DMS53 treated with DMSO at 0.1 percent for 48 hours (cell line): ENCODE results near the gene NDOR1.
"Not testable (repeated sequence)": the region's sequence is repeated elsewhere in the genome, so short reads cannot be mapped to it uniquely, and the experiment has no call there.

Source experiments
- DNase-seq: peaks from one replicate; lab custom pipeline; 2025; ENCODE audit not compliant: unreplicated experiment; lab: John Stamatoyannopoulos, UW

Gene NDOR1

GRCh38 chr9:137256362-137256761 is 50.9 kb downstream of the NDOR1 start:
- DNase-seq, result no peak

DNA sequence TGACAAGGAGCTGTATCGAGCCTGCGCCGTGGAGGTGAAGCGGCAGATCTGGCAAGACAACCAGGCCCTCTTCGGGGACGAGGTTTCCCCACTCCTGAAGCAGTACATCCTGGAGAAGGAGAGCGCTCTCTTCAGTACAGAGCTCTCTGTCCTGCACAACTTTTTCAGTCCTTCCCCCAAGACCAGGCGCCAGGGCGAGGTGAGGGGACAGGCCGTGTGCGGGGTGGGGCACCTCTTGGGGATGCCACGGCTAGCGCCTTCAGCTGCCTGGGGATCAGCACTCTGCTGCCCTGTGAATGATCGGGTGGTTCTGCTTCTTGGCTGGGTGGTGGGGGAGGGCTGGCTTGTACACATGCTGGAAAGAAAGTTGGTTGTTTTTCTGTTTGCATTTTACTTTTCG is 51.4 kb downstream of the NDOR1 start:
- DNase-seq, result no peak

DNA sequence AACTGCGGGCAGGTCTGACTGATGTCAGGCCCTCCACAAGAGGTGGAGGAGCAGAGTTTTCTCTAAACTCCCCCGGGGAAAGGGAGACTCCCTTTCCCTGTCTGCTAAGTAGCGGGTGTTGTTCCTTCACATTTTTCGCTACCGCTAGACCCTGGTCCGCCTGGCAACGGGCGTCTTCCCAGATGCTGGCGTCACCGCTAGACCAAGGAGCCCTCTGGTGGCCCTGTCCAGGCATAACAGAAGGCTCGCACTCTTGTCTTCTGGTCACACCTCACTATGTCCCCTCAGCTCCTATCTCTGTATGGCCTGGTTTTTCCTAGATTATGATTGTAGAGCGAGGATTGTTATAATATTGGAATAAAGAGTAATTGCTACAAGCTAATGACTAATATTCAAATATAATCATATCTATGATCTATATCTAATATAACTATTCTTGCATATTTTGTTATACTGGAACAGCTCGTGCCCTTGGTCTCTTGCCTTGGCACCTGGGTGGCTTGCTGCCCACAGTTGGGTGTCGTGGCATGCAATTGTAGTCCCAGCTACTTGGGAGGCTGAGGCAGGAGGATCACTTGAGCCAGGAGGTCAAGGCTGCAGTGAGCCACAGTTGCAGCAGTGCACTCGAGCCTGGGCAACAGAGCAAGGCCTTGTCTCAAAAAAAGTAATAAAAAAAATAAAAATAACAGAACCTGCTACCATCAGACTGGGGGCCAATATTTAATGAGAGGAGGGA is 56.8 kb downstream of the NDOR1 start:
- DNase-seq, result not testable (repeated sequence)

GRCh38 chr9:137262909-137263285 is 57.4 kb downstream of the NDOR1 start:
- no peak for DNase-seq

DNA sequence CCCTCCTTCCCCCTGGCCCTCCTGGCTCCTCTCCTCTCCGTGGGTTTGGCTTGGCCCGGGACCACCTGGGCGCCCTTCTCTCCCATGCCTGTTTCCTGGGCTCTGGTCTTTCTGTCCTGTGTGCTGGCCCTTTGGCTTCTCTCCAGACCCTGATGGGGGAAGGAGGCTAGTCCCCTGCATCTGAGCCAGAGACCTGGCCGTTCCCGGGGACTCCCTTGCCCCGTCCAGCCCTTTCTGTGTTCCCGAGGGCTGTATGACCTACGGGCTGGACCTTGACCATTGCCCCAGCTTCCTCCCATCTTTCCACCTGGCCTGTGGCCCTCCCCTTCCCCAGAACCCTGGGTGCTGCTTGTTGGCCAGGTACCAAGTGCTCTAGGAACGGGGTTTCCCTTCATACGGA is 58.0 kb downstream of the NDOR1 start:
- no peak for DNase-seq

DNA sequence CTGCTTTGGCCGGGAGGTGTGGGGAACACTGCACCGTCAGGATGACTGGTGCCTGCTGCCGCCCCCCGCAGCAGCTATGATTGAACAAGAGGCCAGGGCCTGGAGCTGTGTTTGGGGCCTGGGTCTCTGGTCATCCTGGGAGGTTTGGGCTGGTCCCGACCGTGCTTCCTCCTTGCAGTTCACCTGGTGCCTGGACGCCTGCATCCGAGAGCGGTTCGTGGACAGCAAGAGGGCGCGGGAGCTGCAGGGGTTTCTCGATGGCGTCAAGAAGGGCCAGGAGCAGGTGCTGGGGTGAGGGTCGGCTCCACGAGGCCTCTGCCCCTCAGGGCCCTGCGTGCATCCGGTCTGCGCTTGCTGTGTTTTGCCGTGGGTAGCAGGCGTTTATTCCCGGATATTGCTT is 58.6 kb downstream of the NDOR1 start:
- no peak for DNase-seq

- no peak for DNase-seq
These were observed 60.1 kb downstream of the NDOR1 start for GRCh38 chr9:137265496-137266161.

GRCh38 chr9:137266162-137266527 is 60.6 kb downstream of the NDOR1 start:
- no peak for DNase-seq
